ENCODE results near the gene SLC39A5. TPM values are rescaled to one million over a fixed set of nuclear protein-coding genes. Genes with fewer than 3 reads are reported as not detected.
"Not testable (repeated sequence)": the region's sequence is repeated elsewhere in the genome, so short reads cannot be mapped to it uniquely, and the experiment has no call there.

Gene SLC39A5, protein sequence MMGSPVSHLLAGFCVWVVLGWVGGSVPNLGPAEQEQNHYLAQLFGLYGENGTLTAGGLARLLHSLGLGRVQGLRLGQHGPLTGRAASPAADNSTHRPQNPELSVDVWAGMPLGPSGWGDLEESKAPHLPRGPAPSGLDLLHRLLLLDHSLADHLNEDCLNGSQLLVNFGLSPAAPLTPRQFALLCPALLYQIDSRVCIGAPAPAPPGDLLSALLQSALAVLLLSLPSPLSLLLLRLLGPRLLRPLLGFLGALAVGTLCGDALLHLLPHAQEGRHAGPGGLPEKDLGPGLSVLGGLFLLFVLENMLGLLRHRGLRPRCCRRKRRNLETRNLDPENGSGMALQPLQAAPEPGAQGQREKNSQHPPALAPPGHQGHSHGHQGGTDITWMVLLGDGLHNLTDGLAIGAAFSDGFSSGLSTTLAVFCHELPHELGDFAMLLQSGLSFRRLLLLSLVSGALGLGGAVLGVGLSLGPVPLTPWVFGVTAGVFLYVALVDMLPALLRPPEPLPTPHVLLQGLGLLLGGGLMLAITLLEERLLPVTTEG
- total RNA-seq, result 100 to 1,000 TPM; 152 to 244 TPM
- long read RNA-seq, transcript SLC39A5-201 (11 exons, 2,031 nt), result major isoform, 97 of 264 reads
- long read RNA-seq, partial matches to known transcripts, result 106 of 264 reads
- long read RNA-seq, other reads (novel, unspliced or antisense), result 61 of 264 reads

DNA sequence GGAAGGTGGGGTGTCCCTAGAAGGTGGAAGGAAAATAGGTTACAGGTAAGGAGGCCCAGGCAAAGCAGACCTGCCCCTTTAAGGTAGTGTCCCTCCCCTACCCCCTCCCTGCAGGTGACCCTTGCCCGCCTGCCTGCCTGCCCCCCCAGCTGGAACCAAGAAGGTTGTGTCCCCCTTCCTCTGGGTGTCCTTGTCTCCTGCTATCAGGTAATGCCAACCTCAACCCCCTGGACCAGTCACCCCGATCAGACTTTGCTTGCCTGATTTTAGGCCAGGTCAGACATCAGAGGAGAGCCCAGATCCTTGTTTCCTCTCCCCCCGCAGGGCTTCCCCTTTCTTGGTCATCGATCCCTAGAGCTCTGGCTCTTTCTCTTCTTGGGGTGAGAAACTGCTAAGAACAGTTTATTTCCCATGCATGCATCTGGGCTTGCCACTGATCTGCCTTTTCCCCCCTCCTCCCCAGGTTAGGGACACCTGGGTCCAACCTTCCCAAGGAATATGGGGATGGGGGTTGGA, at the start of gene SLC39A5:
SLC39A5 (plus strand) TSS at position 136 of the 516 bp plus-strand sequence. CDS start 1,224 bp downstream, outside the sequence.
- intact Hi-C loops (cut with DNase I, micrococcal nuclease), result no loop called here
- peak; percentile 52 for ATAC-seq
- DNase-seq, result peak; percentile 56 to 58

DNA sequence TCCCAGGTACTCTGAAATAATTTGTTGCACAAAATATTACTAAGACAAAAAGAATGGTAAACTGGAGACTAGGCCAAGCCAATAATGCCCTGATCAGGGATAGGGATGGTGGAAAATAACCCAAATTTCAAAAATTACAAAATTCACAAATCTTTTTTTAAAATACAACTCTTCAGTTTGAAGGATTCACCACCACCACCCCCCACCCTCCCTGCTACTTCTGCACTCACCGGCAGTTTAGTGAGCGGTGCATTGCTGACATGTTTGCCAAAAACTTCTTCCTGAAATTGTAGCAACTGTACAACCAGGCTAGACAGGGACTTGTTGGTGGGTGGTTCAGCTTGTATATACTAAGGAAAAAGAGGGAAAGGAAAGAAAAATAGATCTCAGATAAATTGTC, 42.9 kb upstream of the SLC39A5 start:
- intact Hi-C loops (cut with DNase I, micrococcal nuclease), result loop anchor here in 1 of 2 donors (10.0 kb wide), 1 partner anchor 62 kb away; the partner anchor contains the start of gene ESYT1
- ATAC-seq, result no peak
- DNase-seq, result no peak

DNA sequence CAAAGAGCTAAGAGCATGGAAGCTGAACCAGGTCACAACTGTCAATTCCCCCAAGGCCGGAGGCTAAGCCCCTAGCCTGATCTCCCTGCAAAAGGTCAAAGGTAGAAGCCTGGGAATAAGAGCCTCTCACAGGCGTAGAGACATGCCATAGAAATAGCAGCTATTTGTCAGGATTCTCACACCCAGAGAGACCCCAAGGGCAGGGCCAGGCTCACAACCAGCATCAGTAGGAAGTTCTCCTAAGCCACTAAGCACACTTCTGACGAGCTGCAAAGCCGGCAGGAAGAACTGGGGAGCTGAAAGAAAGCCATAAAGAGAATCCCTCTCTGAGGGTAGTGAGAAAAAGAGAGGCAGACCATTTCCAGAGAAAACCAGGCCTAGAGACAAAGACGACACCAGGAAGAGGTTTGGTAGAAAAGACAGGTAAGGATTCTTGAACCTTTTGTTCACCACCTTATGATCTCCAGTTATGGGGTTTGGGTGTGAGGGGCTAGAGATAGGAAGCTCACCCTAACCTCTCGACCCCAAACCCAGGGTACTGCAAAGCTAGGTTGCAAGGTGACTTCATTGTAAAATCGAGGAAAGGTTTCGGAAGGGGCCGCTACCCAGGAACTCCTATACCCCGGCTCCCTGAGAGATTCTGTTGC, 41.6 kb upstream of the SLC39A5 start:
- DNase-seq (no peak), ATAC-seq (no peak)
- intact Hi-C loops (cut with DNase I, micrococcal nuclease), result loop anchor here in 1 of 2 donors (2.0 to 10.0 kb wide), 2 partner anchors 29 to 63 kb away; partner anchors contain the start of genes ESYT1 and MYL6

DNA sequence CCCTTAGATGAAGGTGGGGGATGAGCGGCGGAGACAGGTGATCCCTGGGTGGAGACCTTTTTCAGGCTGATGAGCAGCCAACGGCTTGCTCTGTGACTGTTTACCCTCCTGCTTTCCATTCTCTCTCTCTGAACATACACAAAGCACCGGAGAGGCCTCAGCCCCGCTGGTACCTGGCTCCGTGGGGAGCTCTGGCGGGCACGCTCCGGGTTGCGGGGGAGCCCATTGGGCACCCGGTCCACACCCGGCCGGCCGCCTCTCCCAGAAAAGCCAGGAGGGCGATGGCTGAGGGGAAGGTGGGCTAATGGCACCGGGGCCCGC, 41.1 kb upstream of the SLC39A5 start:
- peak; percentile 20 for ATAC-seq

DNA sequence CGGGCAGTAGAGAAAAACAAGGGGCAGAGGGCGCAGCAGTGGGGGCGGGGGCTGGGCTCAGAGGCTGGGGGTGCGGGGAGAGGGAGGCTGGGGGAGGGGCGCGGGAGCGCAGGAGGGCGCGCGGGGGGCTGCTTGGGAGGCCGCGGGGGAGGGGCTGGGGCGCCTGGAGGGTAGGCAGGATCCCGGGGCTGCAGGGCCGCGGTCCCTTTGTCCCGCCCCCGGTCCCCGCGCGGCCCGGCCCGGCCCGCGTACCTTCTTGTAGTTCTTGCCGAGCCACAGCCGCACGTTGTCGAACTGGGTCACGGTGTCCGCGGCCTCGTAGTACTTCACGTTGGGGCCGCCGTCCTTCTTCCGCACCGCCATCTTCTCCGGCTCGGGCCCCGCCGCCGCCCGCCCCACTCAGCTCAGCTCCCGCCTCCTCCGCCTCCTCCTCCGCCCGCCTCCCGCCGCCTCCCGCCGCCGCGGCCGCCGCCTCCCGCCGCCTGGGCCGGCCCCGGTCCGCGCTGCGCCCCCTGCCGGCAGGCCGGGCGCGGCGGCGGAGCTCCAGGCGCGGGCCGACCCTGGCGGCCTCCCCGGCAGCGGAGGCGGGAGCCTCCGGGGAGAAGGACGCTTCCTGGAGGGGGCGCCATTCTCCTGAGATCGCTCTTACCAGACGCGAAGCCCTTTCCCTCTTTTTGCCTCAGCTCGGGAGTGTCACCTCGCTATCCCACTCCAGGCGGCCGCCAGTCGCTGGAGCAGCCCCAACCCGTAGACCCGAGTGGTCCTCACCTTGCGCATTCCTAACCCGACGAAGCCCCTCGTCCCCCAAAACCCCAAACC, 40.5 kb upstream of the SLC39A5 start, which contains the start of gene SMARCC2:
SMARCC2 (minus strand) TSS at position 385 of the 819 bp plus-strand sequence; CDS start at position 363, 22 bp downstream.
- DNase-seq, result peak; percentile 89 to 96
- peak; percentile 80 for ATAC-seq
- intact Hi-C loops (cut with DNase I, micrococcal nuclease), result loop anchor here in 1 of 2 donors (2.0 to 10.0 kb wide), 2 partner anchors 31 to 65 kb away; partner anchors contain the start of genes ESYT1 and MYL6

More for the DNA sequence above, 41.1 kb upstream of the SLC39A5 start:
- DNase-seq, result no peak
- intact Hi-C loops (cut with DNase I, micrococcal nuclease), result loop anchor here in 1 of 2 donors (2.0 to 10.0 kb wide), 2 partner anchors 30 to 64 kb away; partner anchors contain the start of genes ESYT1 and MYL6

DNA sequence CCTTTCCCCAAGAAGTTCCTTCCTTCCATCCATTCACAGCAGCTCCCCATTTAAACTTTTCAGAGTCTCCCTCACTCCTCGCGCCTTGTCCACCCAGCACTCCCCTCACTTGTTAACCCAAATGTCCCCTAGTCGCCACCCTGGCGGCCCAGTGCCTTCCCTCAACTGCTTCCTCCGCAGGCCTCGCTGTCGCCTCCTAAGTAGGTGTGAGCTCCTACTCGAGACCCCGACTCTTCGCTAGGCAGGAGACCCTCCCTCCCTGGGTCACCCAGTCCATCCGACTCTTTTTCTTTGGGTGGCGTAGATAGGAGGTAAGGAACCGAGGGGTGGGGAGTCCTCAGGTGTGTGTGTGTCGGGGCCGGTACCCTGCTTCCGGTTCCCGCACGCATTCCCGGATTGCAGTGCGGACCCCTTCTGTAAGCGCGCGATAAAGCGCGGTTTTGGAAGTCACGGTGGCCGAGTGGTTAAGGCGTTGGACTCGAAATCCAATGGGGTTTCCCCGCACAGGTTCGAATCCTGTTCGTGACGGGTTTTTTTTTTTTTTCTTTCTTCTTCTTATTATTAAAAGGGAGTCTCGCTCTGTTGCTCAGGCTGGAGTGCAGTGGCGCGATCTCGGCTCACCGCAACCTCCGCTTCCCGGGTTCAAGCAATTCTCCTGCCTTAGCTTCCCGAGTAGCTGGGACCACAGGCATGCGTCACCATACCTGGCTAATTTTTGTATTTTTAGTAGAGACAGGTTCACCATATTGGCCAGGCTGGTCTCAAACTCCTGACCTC, 39.7 kb upstream of the SLC39A5 start:
- intact Hi-C loops (cut with DNase I, micrococcal nuclease), result loop anchor here in 1 of 2 donors (2.0 to 10.0 kb wide), 2 partner anchors 31 to 65 kb away; partner anchors contain the start of genes ESYT1 and MYL6
- ATAC-seq, result peak; percentile 58
- DNase-seq, result peak; percentile 69 to 81

DNA sequence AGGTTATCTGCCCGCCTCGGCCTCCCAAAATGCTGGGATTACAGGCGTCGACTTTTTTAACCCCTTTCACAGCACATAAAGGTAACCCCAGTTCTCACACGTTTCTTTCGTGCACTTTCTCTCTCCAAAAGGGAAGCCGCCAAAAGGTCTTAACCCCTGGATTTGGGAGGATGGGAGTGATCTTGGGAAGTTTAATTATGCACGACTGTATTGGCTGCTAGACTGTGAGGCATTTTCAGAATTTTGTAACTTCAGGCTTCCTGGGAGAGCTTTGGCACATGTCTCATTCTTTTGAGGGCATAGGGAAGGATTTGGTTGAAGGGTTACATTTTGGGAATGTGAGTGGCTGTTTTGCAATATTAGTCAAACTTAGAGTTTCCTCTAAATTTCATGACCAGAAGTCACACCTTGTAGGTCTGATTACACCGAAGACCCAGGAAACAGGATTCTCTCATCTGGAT, 39.1 kb upstream of the SLC39A5 start:
- ATAC-seq, result no peak
- intact Hi-C loops (cut with DNase I, micrococcal nuclease), result no loop called here
- DNase-seq, result no peak

DNA sequence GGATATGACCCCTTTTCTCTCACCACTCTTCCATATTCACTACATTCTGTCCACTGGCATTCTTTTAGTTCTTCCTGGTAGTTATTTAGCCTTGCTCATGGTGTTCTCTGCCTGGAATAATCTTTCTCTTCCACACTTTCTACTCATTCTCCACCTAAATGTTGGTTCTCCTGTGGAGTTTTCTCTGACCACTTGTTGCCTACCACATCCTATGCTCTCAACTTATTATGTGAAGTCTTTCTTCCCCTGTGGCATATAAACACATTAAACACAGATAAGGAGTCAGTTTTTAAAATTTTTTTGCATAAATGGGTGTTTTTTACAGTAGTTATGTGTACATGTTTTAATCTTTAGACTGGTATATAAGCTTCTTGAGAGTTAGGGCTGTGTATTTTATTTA, 37.3 kb upstream of the SLC39A5 start:
- intact Hi-C loops (cut with DNase I, micrococcal nuclease), result loop anchor here in 1 of 2 donors (2.0 kb wide), 1 partner anchor 32 kb away; the partner anchor contains the start of gene NABP2
- no peak for ATAC-seq

DNA sequence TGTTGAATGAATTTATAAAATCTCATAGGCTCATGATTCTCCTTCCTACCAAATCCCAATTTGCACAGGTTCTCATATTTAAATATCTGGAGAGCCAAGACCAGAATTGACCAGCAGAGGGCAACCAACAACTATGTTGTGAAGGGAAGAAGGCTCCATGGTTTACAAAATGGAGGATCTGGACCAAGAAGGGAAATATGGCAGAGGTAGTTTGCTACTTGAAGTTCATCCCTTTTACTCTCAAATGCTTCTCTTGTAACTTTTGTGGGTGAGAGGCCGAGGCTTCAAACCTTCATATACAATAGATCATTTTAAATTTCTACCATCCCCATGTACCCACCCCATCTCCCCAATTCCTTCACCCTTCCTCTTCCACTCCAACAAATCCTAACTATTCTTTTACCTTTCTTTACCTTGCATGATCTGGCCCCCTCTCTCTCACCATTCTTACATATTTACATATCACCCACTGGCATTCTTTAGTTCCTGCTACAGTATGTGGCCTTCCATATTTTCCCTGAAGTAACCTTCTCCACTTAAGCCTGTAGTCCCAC, 36.7 kb upstream of the SLC39A5 start:
- ATAC-seq (peak; percentile 23), DNase-seq (peak; percentile 74 to 88)
- intact Hi-C loops (cut with DNase I, micrococcal nuclease), result loop anchor here in 1 of 2 donors (2.0 kb wide), 1 partner anchor 32 kb away; the partner anchor contains the start of gene NABP2

More for the DNA sequence above, 37.3 kb upstream of the SLC39A5 start:
- no peak for DNase-seq

DNA sequence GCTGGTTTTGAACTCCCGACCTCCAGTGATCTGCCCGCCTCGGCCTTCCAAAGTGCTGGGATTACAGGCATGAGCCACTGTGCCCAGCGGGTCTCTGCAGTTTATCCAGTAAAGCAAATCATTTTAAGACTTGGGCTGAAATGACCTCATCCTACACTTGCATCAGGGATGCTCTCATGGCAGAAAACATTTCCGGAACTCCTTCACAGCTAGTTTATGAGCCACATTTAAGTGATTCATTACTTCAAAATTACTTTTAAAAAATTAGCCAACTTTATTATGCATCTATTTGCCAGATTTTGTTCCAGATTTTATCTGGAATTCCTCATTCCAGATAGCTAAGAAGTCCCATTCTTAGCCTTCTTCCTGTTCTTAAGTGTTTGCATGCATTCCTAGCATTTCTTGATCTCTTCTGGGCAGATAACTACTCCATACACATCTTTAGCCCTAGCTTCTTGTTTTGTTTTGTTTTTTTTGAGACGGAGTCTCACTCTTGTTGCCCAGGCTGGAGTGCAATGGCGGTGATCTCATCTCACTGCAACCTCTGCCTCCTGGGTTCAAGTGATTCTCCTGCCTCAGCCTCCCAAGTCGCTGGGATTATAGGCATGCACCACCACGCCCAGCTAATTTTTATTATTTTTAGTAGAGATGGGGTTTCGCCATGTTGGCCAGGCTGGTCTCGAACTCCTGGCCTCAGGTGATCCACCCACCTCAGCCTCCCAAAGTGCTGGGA, 32.9 kb upstream of the SLC39A5 start:
- ATAC-seq; DNase-seq; intact Hi-C loops (cut with DNase I, micrococcal nuclease): not testable (repeated sequence)

DNA sequence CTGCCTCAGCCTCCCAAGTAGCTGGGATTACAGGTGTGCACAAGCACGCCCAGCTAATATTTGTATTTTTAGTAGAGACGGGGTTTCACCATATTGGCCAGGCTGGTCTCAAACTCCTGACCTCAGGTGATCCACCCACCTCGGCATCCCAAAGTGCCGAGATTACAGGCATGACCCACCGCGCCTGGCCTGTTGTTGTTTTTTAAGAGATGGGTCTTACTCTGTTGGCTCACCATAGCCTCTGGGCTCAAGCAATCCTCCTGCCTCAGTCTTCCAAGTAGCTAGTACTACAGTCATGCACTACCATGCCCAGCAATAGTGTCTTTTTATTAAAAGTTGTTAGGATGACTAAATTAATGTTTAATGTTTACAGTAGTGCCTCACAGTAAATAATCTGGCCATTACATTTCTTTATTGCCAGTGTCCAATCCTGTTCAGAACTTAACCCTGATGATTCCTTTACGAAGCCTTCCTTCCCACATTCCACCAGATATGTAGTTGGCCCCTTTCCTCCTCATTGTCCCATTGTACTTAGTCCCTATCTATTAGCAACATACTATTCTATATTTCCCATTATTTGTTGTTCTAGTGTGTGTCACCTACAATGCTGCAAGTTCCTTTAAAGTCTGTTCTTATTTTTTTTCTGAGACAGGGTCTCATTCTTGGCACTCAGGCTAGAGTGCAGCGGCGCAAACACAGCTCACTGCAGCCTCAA, 31.8 kb upstream of the SLC39A5 start:
- DNase-seq, result no peak
- intact Hi-C loops (cut with DNase I, micrococcal nuclease), result no loop called here

DNA sequence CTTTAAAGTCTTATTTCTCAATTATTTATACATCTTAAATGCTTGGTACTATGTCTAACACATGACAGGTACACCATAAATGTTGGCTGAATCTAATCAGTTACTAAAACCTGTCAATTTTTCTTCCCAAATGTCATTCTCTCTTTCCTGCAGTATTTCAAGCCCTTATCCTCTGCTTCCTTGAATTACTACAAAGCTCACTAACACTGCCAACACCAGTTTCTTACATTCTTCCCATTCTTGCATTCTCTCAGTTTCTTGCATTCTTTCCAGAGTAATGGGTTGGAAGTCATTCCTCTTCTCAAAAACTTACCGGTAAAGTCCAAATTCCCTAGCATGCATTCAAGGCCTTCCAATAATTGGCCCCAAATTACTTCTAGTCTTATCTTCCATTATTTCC, 31.0 kb upstream of the SLC39A5 start:
- intact Hi-C loops (cut with DNase I, micrococcal nuclease), result no loop called here

More for the DNA sequence above, 31.8 kb upstream of the SLC39A5 start:
- ATAC-seq, result no peak

DNA sequence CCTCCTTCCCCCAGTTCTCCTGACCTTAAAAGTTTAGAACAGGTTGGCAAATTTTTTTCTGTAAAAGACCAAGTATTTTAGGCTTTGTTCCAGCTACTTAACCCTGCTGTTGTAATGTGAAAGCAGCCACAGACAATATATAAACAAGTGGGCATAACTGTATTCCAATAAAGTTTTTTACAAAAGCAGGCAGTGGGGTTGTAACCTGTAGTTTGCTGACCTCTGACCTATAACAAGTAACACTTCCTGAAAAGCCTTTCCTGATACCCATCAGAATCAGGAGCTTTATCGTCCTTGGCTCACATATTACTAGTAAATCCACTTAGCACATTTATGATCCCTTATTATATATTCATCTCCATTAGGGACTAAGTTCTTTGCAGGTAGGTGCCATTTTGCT, 27.5 kb upstream of the SLC39A5 start:
- intact Hi-C loops (cut with DNase I, micrococcal nuclease), result no loop called here
- DNase-seq, result no peak
- ATAC-seq, result peak; percentile 67

More for the DNA sequence above, 31.0 kb upstream of the SLC39A5 start:
- ATAC-seq, result no peak
- DNase-seq, result no peak

DNA sequence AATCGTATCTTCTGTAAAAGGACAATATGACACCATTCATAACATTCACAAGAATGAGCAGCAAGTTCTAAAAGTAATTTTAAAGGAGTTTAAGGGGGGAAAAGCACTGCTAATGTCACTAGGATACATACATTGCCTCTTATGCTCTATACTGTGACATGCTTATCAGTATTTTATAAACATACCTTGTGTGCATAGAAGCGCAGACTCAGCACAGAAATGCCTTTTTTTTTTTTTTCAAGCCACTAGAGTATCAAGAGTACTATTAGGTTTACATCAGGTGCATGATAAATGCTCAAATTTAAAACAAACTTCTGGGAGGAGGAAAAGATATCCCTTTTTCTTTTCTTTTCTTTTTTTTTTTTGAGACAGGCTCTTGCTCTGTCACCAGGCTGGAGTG, 27.0 kb upstream of the SLC39A5 start:
- intact Hi-C loops (cut with DNase I, micrococcal nuclease), result no loop called here
- DNase-seq (no peak), ATAC-seq (no peak)

DNA sequence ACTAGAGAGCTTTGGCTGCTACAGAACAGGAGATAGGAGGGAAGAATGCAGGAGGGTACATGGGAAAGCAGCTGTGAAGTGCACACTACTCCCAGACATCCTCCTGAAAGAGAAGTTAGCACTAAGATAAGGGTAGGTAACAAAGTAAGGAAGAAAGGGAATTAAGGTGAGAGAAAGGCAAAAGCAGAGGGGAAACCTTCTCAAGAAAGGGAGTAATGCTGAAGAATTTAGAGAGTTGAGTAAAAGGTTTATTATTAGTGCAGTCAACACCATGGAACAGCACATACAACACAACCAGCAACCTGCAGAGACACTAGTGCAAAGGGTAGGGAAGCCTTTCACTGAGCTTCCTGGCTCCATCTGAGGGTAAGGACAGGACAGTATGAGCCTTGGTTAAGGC, 25.6 kb upstream of the SLC39A5 start:
- DNase-seq (no peak), ATAC-seq (no peak)
- intact Hi-C loops (cut with DNase I, micrococcal nuclease), result no loop called here
